HG02970 (cell line): ENCODE measurements around the gene S100A1.
A peak's percentile ranks its signal among the peaks of the same experiment; 100 is the strongest.
"Not testable (repeated sequence)": the region's sequence is repeated elsewhere in the genome, so short reads cannot be mapped to it uniquely, and the experiment has no call there.

Experiments used
- ATAC-seq: cut with Tn5 transposase; IDR thresholded peaks from one replicate; pipeline ENCODE4 v1.9.1; 2021; ENCODE audit warnings: mild to moderate bottlenecking, moderate library complexity, moderate number of reproducible peaks; ENCODE audit not compliant: unreplicated experiment, low FRiP score

Gene S100A1

GRCh38 chr1:153627715-153628626 is at the start of gene S100A1:
TSS of gene S100A1 (plus strand) at chr1:153628434. CDS start at chr1:153630522, 2,088 bp downstream.
- ATAC-seq, result no peak

DNA sequence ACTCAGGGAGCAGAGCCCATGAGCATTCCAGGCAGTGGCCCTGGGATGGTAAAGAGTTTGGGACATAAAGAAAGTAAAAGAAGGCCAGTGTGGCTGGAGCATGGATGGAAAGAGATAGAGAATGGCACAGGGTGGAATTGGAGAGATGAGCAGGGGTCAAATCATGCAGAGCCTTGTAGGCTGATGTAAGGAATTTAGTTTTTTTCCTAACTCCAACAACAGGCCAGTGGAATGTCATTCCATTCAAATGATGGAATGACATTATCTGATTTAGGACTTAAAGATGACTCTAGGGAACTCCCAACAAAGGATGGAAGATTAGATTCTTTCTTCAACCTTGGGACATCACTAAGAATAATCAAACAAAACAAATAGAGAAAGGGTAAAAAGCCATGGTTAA is 49.7 kb upstream of the S100A1 start:
- ATAC-seq, result no peak

DNA sequence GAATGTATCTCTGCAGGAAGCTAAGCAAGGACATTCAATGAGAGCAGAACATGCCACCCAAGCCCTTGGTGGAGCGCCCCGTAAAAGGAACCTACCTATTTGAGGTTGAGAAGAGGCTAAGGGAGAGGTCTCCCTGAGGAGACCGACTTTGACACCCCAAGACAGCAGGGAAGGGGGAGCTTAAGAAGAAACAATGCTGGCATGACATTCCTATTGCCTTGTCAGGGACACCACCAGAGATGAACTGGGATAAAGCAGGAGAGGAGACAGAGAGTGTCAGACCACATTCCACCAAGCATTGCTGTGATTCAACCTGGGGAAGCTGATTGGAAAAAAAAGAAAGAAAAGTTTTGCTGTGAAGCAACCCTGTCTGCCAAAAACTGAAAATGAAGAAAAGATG is 49.3 kb upstream of the S100A1 start:
- ATAC-seq, result no peak

DNA sequence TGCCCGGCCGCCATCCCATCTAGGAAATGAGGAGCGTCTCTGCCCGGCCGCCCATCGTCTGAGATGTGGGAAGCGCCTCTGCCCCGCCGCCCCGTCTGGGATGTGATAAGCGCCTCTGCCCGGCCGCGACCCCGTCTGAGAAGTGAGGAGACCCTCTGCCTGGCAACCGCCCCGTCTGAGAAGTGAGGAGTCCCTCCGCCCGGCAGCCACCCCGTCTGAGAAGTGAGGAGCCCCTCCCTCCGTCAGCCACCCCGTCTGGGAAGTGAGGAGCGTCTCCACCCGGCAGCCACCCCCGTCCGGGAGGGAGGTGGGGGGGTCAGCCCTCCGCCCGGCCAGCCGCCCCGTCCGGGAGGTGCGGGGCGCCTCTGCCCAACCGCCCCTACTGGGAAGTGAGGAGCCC is 45.4 kb upstream of the S100A1 start:
- ATAC-seq, result not testable (repeated sequence)

DNA sequence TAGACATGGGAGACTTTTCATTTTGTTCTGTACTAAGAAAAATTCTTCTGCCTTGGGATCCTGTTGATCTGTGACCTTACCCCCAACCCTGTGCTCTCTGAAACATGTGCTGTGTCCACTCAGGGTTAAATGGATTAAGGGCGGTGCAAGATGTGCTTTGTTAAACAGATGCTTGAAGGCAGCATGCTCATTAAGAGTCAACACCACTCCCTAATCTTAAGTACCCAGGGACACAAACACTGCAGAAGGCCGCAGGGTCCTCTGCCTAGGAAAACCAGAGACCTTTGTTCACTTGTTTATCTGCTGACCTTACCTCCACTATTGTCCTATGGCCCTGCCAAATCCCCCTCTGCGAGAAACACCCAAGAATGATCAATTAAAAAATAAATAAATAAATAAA is 44.7 kb upstream of the S100A1 start:
- ATAC-seq, result not testable (repeated sequence)

GRCh38 chr1:153583976-153584375 is 44.3 kb upstream of the S100A1 start:
- no peak for ATAC-seq

DNA sequence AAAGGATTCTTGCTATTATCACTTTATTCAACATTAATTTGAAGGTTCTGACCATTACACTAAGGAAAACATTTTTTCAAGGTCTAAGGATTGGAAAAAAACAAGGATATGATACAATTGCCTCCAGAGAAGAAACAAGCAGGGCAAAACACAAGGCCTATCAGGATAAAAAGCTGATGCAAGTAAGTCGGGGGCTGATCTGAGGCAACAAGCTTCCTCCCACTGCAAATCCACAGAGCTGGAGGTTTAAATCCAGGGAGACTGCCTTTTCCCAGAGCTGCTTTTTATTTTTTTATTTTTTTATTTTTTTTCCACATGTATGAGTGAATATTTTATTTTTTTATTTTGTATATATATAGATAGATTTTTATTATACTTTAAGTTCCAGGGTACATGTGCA is 43.2 kb upstream of the S100A1 start:
- no peak for ATAC-seq

GRCh38 chr1:153586347-153586746 is 41.9 kb upstream of the S100A1 start:
- no peak for ATAC-seq

GRCh38 chr1:153587314-153587713 is 40.9 kb upstream of the S100A1 start:
- ATAC-seq, result no peak

- not testable (repeated sequence) for ATAC-seq
Observed at GRCh38 chr1:153588033-153588432, 40.2 kb upstream of the S100A1 start.

- ATAC-seq, result no peak
Observed at GRCh38 chr1:153588482-153588881, 39.8 kb upstream of the S100A1 start.

- no peak for ATAC-seq
Observed at GRCh38 chr1:153592748-153593147, 35.5 kb upstream of the S100A1 start.

DNA sequence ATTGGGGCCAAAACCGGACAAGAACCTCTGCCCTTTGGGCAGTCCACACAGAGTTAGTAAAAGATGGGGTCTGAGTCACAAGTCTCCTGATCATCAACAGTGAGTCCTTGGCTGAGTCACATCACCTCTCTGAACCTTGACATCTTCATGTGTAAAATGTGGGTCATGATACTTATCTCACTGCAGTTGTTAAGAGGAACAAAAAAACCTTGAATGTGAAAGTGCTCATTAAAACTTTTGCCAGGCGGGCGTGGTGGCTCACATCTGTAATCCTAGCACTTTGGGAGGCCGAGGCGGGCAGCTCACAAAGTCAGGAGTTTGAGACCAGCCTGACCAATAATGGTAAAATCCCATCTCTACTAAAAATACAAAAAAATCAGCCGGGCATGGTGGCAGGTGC is 31.0 kb upstream of the S100A1 start:
- no peak for ATAC-seq

DNA sequence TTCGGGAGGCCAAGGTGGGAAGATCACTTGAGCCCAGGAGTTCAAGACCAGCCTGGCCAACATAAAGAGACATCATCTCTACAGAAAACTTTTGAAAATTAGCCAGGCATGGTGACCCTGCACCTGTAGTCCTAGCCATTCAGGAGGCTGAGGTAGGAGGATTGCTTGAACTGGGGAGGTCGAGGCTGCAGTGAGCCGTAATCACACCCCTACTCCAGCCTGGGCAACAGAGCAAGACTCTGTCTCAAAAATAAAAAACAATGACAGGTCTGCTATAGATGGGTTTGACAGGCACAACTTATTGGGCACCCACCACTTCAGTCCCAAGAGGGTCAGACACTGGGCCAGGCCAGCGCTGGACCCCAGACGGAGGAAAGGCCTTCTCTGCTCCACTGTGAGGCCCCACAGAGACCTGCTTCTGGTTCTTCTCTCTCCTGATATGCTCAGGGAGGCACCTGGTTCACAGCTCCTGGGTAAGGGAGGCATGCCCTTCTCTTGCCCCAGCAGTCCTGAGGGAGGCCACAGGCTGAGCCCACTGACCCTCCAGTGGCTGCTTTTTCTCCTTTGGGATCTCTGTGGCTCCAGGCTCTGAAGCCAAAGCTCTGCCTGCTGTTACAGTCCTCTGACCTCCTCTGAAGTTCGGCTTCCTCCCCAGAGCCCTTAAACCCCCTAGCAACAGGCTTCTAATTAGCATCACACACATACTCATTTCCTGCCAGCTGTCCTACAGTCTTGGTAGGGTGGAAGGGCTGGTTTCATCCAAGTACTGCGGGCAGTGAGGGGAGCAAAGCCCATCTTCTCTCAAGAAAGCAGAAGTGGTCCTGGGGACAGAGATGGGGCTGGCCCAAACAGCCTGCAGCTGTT is 29.7 kb upstream of the S100A1 start:
- peak; percentile 82 for ATAC-seq

- no peak for ATAC-seq
Observed at GRCh38 chr1:153599847-153600246, 28.4 kb upstream of the S100A1 start.

DNA sequence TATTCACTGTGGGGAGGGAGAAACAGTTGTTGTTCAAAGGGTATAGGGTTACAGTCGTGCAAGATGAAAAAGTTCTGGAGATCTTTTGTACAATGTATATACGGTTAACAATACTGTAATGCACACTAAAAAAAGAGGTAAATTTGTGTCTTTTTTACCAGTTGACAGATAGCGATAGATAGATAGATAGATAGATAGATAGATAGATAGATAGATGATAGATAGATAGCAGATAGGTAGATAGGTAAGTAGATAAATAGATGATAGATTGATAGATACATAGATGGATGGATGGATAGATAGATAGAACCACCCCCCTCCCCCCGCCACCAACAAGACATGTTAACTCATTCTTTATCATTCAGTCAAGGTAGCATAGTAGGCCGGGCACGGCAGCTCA is 25.5 kb upstream of the S100A1 start:
- ATAC-seq, result no peak

GRCh38 chr1:153606194-153606593 is 22.0 kb upstream of the S100A1 start:
- ATAC-seq, result no peak

GRCh38 chr1:153607381-153607780 is 20.9 kb upstream of the S100A1 start:
- ATAC-seq, result no peak

- no peak for ATAC-seq
Observed at GRCh38 chr1:153608089-153608682, 20.0 kb upstream of the S100A1 start.

GRCh38 chr1:153608742-153609584 is 19.3 kb upstream of the S100A1 start:
- no peak for ATAC-seq
